GM10248 (cell line): ENCODE results near the gene ADAD1.
A peak's percentile ranks its signal among the peaks of the same experiment; 100 is the strongest.

Experiments
- CTCF ChIA-PET: fragments of 300-600 bp; sonication (Branson Sonifier 250); formaldehyde crosslinking; extraction: SDS; loops from one replicate; lab custom pipeline; 2021; ENCODE audit warnings: antibody characterized with exemption; lab: Yijun Ruan, JAX
- POLR2A ChIA-PET: fragments of 350-650 bp; sonication (Branson Sonifier 250); formaldehyde crosslinking; extraction: SDS; loops from one replicate; lab custom pipeline; 2020; ENCODE audit warnings: antibody characterized with exemption; lab: Yijun Ruan, JAX
- DNase-seq: peaks from one replicate; pipeline ENCODE4 v3.0.0; 2012; ENCODE audit errors: extremely low spot score
- TF ChIP-seq, protein P1 (sequence below): IDR thresholded peaks from 2 replicates; pipeline ENCODE4 v1.5.1; 2012; ENCODE audit warnings: mild to moderate bottlenecking, low read depth; ENCODE audit errors: extremely low read depth, missing control alignments, control extremely low read depth

The ADAD1 gene

DNA sequence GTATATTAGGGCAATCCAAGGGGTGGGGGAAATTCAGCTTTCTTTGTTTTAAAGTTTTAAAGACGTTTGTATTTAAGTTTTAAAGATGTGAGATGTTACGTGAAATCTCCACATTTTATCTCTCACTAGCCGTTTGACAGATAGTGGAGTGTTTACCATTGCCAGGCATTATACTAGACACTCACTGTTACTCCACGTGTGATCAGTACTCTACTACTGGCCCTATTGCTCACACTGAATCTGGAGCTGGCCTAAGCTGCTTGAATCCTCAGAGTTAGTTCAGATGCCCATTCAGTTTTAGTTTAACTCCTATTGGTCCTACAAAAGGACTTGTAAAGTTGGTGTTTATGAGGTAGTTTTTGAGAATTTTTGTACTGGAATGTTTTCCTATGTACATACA is 4.5 kb downstream of the ADAD1 start:
- CTCF ChIA-PET: interaction anchor here (1.2 to 1.6 kb wide), 2 partner anchors 13 to 92 kb away, joined by 4 to 5 read pairs; no protein-coding TSS in a partner anchor
- no peak for DNase-seq
- POLR2A ChIA-PET: no interaction called here
- TF ChIP-seq, protein P1, sequence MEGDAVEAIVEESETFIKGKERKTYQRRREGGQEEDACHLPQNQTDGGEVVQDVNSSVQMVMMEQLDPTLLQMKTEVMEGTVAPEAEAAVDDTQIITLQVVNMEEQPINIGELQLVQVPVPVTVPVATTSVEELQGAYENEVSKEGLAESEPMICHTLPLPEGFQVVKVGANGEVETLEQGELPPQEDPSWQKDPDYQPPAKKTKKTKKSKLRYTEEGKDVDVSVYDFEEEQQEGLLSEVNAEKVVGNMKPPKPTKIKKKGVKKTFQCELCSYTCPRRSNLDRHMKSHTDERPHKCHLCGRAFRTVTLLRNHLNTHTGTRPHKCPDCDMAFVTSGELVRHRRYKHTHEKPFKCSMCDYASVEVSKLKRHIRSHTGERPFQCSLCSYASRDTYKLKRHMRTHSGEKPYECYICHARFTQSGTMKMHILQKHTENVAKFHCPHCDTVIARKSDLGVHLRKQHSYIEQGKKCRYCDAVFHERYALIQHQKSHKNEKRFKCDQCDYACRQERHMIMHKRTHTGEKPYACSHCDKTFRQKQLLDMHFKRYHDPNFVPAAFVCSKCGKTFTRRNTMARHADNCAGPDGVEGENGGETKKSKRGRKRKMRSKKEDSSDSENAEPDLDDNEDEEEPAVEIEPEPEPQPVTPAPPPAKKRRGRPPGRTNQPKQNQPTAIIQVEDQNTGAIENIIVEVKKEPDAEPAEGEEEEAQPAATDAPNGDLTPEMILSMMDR: no peak

DNA sequence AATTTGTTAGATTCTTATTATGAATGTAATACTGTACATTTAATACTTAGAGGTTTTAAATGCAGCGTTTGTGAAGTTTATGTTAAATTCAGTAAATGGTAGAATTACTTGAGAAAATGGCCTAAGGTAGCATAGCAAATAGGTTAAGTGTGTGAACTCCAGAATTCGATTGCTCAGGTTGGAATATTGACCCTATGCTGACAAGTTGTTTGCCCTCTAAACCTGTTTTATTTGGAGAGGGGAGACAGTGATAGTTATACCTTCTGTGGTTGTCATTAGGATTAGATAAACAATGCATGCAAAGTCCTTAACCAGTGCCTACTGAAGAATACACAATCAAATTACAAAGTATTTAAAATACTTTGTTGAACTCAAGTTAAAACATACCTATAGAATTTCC is 5.4 kb downstream of the ADAD1 start:
- ChIA-PET CTCF (interaction anchor here (1.2 kb wide), 1 partner anchor 93 kb away, joined by 4 read pairs; no protein-coding TSS in a partner anchor), POLR2A (no interaction called here)
- no peak for DNase-seq
- TF ChIP-seq, protein P1: no peak

DNA sequence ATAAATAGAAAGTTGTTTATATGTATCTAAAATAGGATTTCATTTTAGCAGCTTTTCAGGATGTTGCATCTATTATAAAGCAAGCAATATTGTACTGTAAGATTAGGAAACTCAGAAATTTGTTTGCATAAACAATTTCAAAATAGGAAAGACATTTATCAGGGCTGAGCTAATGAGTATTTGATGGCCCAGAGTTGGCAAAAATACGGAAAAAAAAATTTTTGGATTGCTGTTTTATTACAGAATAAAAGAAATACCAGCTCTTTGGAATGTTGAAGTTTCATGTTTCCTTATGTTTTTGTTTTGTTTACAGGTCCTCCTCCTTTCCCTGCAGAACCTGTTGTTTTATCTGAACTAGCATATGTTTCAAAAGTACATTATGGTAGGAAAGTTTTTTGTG is 14.5 kb downstream of the ADAD1 start:
- POLR2A ChIA-PET: no interaction called here
- TF ChIP-seq, protein P1: no peak
- no peak for DNase-seq
- CTCF ChIA-PET: no interaction called here

DNA sequence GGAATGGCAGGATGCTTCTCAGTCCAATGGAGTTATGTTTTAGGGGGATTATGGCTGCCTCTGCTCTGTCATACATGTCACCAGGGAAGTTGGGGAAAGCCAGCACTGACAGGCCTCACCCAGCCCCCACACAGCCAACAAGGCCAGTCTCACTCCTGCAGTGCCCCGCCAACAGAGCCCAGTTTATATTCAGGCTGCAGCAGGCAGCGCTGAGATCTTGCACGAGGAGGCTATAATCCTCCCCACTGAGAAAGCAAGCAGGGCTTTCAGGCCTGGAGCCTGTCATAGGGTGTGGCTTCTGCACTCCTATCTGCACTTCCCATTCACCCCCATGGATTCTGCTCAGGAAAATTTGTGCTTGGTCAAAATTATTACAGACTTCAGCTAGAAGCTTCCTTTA is 25.1 kb downstream of the ADAD1 start:
- no peak for DNase-seq
- ChIA-PET CTCF (interaction anchor here (1.6 kb wide), 1 partner anchor 14 kb away, joined by 3 read pairs; no protein-coding TSS in a partner anchor), POLR2A (no interaction called here)
- TF ChIP-seq, protein P1: no peak

DNA sequence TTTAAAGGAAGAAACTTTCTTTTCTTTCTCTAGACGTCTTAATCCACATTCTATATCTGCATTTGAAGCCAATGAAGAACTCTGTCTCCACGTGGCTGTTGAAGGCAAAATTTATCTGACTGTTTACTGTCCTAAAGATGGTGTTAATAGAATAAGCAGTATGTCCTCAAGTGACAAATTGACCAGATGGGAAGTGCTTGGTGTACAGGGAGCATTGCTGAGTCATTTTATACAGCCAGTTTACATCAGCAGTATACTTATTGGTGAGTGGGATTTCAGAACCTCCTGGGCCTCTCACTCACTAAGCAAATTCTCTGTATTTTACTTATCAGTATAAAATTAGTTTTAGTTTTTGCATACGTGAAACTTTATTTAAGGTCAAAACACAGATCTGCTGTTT is 33.7 kb downstream of the ADAD1 start:
- TF ChIP-seq, protein P1: no peak
- ChIA-PET POLR2A (no interaction called here), CTCF (no interaction called here)
- peak; percentile 7 for DNase-seq

DNA sequence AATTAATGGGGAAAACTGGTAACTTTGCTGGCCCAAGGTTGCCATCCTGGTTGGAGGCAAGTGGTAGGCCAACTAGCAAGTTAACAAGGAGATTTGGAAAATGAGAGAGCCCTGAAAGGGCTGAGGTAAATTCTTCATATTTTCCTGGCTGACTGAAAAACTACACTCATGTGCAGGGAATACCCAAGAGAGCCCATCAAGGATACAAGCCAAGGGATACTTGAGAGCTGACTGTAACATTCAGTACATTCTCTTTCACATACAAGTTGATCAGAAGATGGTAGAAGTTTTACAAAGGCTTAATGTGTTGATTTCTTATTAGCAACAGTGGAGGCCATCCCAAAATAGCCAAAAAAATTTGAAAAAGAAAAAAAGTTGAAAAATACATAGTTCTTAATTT is 44.4 kb downstream of the ADAD1 start:
- TF ChIP-seq, protein P1: no peak
- DNase-seq: no peak
- ChIA-PET CTCF (interaction anchor here (1.5 kb wide), 1 partner anchor 12 kb away, joined by 3 read pairs; no protein-coding TSS in a partner anchor), POLR2A (no interaction called here)
